HCT116 (cell line): ENCODE measurements around the gene GABPA. TPM values are rescaled to one million over a fixed set of nuclear protein-coding genes. Genes with fewer than 3 reads are reported as not detected.
"Not testable (repeated sequence)": the region's sequence is repeated elsewhere in the genome, so short reads cannot be mapped to it uniquely, and the experiment has no call there.

Source experiments
- ATAC-seq: fragments of 200-7000 bp; cut with Tn5 transposase; 2 replicates; pipeline ENCODE4 v1.9.1; 2020; ENCODE audit warnings: mild to moderate bottlenecking, moderate library complexity
- BruUV-seq: library from RNA; stranded (reverse); fragments of 400-500 nt; replicated peaks from 2 replicates; lab custom pipeline; 2021; lab: Mats Ljungman, UMichigan
- CTCF ChIA-PET: fragments of 300-600 bp; sonication (Branson Sonifier 250); formaldehyde crosslinking; loops from one replicate; lab custom pipeline; 2021; ENCODE audit warnings: antibody characterized with exemption; lab: Charles Lee
- POLR2A ChIA-PET: fragments of 300-600, 350-600 bp; sonication (Branson Sonifier 250); formaldehyde crosslinking; loops from one replicate; lab custom pipeline; 2021; ENCODE audit warnings: antibody characterized with exemption; lab: Charles Lee
- RAD21 ChIA-PET, 2 experiments: fragments of 300-600 bp; sonication (Branson Sonifier 250); formaldehyde crosslinking; loops; one replicate each; lab custom pipeline; 2023; ENCODE audit warnings: low total read pairs in 2 of 2; ENCODE audit not compliant: uncharacterized antibody in 2 of 2, unreplicated experiment in 2 of 2, low non-redundant PET in 1 of 2; lab: Charles Lee
- DNase-seq: peaks from one replicate; pipeline ENCODE4 v3.0.0-alpha.2; 2010; ENCODE audit warnings: low read depth, low spot score
- H2AFZ ChIP-seq: fragments of 200-600 bp; shearing (Covaris generic), sonication (generic); 2 replicates; pipeline ENCODE4 v1.6.1; 2017; ENCODE audit warnings: low read depth, mixed run types, mixed read lengths, antibody characterized with exemption, low read length; ENCODE audit not compliant: poor library complexity, severe bottlenecking
- H3K27ac ChIP-seq: 2 replicates; pipeline ENCODE4 v1.5.1; 2012; ENCODE audit warnings: low read depth, low read length
- H3K27me3 ChIP-seq: fragments of 200-600 bp; sonication (generic); 2 replicates; pipeline ENCODE4 v1.6.1; 2016; ENCODE audit warnings: mixed run types, low read length, mixed read lengths; ENCODE audit not compliant: insufficient read depth
- H3K36me3 ChIP-seq, 2 experiments: fragments of 200-500 bp in 1 of 2; fragments of 200-600 bp in 1 of 2; sonication (Bioruptor generic) in 1 of 2; sonication (generic) in 1 of 2; 2 replicates each; pipeline versions ENCODE4 v1.5.1 to v1.6.1; 2014 to 2016; ENCODE audit warnings: low read length in 2 of 2, inconsistent platforms in 1 of 2, mixed read lengths in 1 of 2, mixed run types in 1 of 2; ENCODE audit not compliant: insufficient read depth in 2 of 2, control insufficient read depth in 1 of 2
- H3K4me1 ChIP-seq, 2 experiments: fragments of 200-600 bp in 1 of 2; sonication (generic) in 1 of 2; 2 replicates each; pipeline versions ENCODE4 v1.5.1 to v1.6.1; 2012 to 2017; ENCODE audit warnings: low read length in 2 of 2, inconsistent platforms in 1 of 2, mild to moderate bottlenecking in 1 of 2, mixed read lengths in 1 of 2, mixed run types in 1 of 2, moderate library complexity in 1 of 2; ENCODE audit not compliant: insufficient read depth in 2 of 2, control insufficient read depth in 1 of 2
- H3K4me2 ChIP-seq: fragments of 200-600 bp; sonication (generic); 2 replicates; pipeline ENCODE4 v1.6.1; 2017; ENCODE audit warnings: mixed run types, low read length, mixed read lengths
- H3K4me3 ChIP-seq, 2 experiments: fragments of 200-600 bp in 1 of 2; sonication (generic) in 1 of 2; replicated peaks in 1 of 2; 2 replicates each; pipeline ENCODE4 v1.5.1; 2011 to 2016; ENCODE audit warnings: low read length in 2 of 2, control low read depth in 1 of 2, low read depth in 1 of 2, mild to moderate bottlenecking in 1 of 2, mixed read lengths in 1 of 2, mixed run types in 1 of 2
- H3K79me2 ChIP-seq: fragments of 200-600 bp; sonication (generic); 2 replicates; pipeline ENCODE4 v1.6.1; 2017; ENCODE audit warnings: mild to moderate bottlenecking, mixed run types, low read length, moderate library complexity, mixed read lengths; ENCODE audit not compliant: insufficient read depth
- H3K9ac ChIP-seq: fragments of 200-600 bp; sonication (generic); 2 replicates; pipeline ENCODE4 v1.6.1; 2016; ENCODE audit warnings: low read length, mixed read lengths
- H3K9me2 ChIP-seq: fragments of 200-600 bp; sonication (generic), shearing (Covaris generic); 2 replicates; pipeline ENCODE4 v1.6.1; 2017; ENCODE audit warnings: mixed run types, mild to moderate bottlenecking, moderate library complexity; ENCODE audit not compliant: insufficient read depth
- H3K9me3 ChIP-seq, 2 experiments: fragments of 200-500 bp in 1 of 2; fragments of 200-600 bp in 1 of 2; sonication (Bioruptor generic) in 1 of 2; sonication (generic) in 1 of 2; 2 replicates each; pipeline ENCODE4 v1.6.1; 2014 to 2017; ENCODE audit warnings: low read length in 2 of 2, mixed read lengths in 2 of 2, inconsistent platforms in 1 of 2, low read depth in 1 of 2, mild to moderate bottlenecking in 1 of 2, mixed run types in 1 of 2, moderate library complexity in 1 of 2; ENCODE audit not compliant: control insufficient read depth in 1 of 2, insufficient read depth in 1 of 2
- H4K20me1 ChIP-seq: fragments of 200-600 bp; sonication (generic), shearing (Covaris generic); 2 replicates; pipeline ENCODE4 v1.6.1; 2017; ENCODE audit warnings: mixed run types, mild to moderate bottlenecking, moderate library complexity; ENCODE audit not compliant: insufficient read depth
- EGR1 ChIP-seq: IDR thresholded peaks from 2 replicates; pipeline ENCODE4 v1.6.1; 2012; ENCODE audit warnings: low read depth
- EZH2phosphoT487 ChIP-seq: fragments of 200-600 bp; IDR thresholded peaks from 2 replicates; pipeline ENCODE4 v1.6.1; 2018; ENCODE audit warnings: antibody characterized with exemption, borderline replicate concordance
- POLR2A ChIP-seq: IDR thresholded peaks from 2 replicates; pipeline ENCODE4 v1.7.0; 2011; ENCODE audit warnings: borderline replicate concordance; ENCODE audit not compliant: insufficient read depth, insufficient read length; ENCODE audit errors: extremely low read depth
- SIN3A ChIP-seq: IDR thresholded peaks from 2 replicates; pipeline ENCODE4 v1.6.1; 2012; ENCODE audit warnings: low read depth
- intact Hi-C: fragments of 100-400 bp; cut with micrococcal nuclease; formaldehyde crosslinking; loops from 2 replicates; pipeline ENCODE4 v1.10.0; 2022
- total RNA-seq: library from RNA; stranded (reverse); gene quantifications from one replicate; pipeline ENCODE4 v1.2.1, GENCODE V29; 2021; ENCODE audit not compliant: unreplicated experiment

GABPA gene
- total RNA-seq, 1 experiment from 2014 or later, result 23.6 TPM

DNA sequence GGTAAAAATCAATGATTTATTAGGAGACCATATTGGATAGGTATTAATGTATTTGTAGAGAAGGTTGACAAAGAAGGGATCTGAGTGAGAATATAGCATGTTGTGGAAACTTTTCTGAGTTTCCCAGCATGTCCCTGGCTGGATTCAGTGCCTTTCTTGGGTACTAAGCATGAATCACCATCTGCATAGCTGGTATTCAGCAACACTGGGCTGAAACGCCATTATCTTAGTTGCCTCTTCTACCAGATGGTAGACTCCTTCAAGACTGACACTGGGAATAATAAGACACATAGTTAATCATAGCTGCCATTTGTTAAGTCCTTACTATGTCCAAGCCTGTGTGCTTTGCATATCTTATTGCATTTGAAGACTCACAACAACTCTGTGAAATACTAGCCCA is 45.5 kb upstream of the GABPA start:
- H3K9me2 ChIP-seq, result no peaks in the 10 kb centered on the region
- POLR2A ChIA-PET, result no interaction called here
- no peak for ATAC-seq
- CTCF ChIA-PET, result no interaction called here
- H2AFZ ChIP-seq, result no peak overlapping the region
- H3K4me3 ChIP-seq, result no peak overlapping the region
- RAD21 ChIA-PET, result no interaction called here
- H3K9ac ChIP-seq, result no peak overlapping the region
- H3K27me3 ChIP-seq, result no peaks in the 10 kb centered on the region
- TF ChIP-seq POLR2A, result no peak
- no peak for TF ChIP-seq EZH2phosphoT487
- TF ChIP-seq, all 23 proteins: peak for 0
- no peaks in the 10 kb centered on the region for H3K36me3 ChIP-seq
- no peaks in the 10 kb centered on the region for H3K9me3 ChIP-seq
- BruUV-seq, result no TSS peak
- no peaks in the 10 kb centered on the region for H3K79me2 ChIP-seq
- DNase-seq, result no peak
- H4K20me1 ChIP-seq, result no peaks in the 10 kb centered on the region
- H3K27ac ChIP-seq, result no peak overlapping the region
- H3K4me2 ChIP-seq, result no peak overlapping the region
- no peaks in the 10 kb centered on the region for H3K4me1 ChIP-seq
- intact Hi-C loops, result no loop called here

DNA sequence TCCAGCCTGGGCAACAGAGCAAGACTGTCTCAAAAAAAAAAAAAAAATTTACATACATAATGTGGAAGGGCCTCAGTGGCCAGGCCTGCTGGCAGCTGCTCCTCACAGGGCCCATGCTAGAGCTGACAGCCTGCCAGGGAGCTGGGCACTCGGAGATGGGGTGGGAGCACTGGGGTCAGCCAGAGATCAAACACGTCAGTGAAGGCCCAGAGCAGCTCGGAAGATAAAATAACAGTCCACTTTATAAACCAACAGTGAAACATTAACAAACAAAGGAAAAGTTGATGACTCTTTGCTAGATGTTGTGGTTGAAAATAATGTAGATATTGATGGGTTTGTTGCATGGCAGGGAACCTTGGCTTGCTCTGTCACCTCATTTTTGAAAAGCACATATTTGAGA is 42.8 kb upstream of the GABPA start:
- ChIA-PET CTCF (no interaction called here), RAD21 (no interaction called here), POLR2A (no interaction called here)

DNA sequence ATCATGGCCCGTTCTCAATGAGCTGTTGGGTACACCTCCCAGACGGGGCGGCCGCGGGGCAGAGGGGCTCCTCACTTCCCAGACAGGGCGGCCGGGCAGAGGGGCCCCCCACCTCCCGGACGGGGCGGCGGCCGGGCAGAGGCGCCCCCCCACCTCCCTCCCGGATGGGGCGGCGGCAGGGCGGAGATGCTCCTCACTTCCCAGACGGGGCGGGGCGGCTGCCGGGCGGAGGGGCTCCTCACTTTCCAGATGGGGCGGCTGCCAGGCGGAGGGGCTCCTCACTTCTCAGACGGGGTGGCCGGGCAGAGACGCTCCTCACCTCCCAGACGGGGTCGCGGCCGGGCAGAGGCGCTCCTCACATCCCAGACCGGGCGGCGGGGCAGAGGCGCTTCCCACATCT is 39.3 kb upstream of the GABPA start:
- DNase-seq, H3K9me3 ChIP-seq, ATAC-seq, RAD21 ChIA-PET, CTCF ChIA-PET, H3K36me3 ChIP-seq, H3K79me2 ChIP-seq, BruUV-seq, H3K4me1 ChIP-seq, H3K27me3 ChIP-seq, H3K4me2 ChIP-seq, intact Hi-C loops, H4K20me1 ChIP-seq, H3K4me3 ChIP-seq, POLR2A ChIA-PET, H3K9me2 ChIP-seq, H2AFZ ChIP-seq, H3K9ac ChIP-seq, H3K27ac ChIP-seq: not testable (repeated sequence)

More for the DNA sequence above, 42.8 kb upstream of the GABPA start:
- Histone ChIP-seq H3K4me1 (no peaks in the 10 kb centered on the region), H3K79me2 (no peaks in the 10 kb centered on the region), H3K9ac (no peak overlapping the region), H3K36me3 (no peaks in the 10 kb centered on the region), H3K4me3 (no peak overlapping the region), H3K27ac (no peak overlapping the region), H2AFZ (no peak overlapping the region), H4K20me1 (no peaks in the 10 kb centered on the region), H3K27me3 (no peaks in the 10 kb centered on the region), H3K9me3 (no peaks in the 10 kb centered on the region), H3K4me2 (no peak overlapping the region), H3K9me2 (no peaks in the 10 kb centered on the region)
- TF ChIP-seq EGR1 (no peak), SIN3A (no peak)
- no peak for DNase-seq
- intact Hi-C loops, result no loop called here
- no peak for ATAC-seq
- no TSS peak for BruUV-seq
